ENCODE results near the gene LIFR.

DNA sequence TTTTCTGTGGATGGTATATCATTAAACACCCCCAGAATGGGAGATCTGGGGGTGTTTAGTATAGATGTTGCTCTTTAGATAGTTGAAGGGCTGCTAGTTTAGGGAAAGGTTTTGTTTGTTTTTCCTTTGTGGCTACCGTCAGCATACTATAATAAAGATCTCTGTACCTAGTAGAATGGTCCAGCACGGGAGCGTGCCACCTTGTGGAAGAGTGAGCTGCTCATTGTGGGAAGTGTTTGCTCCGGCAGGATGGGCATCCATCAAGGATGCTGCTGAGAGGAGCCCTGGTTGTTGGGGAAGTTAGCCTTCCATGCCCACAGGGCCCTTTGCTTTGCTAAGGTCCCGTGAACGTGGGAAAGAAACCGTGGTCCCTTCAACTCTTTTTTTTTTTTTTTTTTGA, 113.1 kb downstream of the LIFR start:
- TF ChIP-seq, protein P1, sequence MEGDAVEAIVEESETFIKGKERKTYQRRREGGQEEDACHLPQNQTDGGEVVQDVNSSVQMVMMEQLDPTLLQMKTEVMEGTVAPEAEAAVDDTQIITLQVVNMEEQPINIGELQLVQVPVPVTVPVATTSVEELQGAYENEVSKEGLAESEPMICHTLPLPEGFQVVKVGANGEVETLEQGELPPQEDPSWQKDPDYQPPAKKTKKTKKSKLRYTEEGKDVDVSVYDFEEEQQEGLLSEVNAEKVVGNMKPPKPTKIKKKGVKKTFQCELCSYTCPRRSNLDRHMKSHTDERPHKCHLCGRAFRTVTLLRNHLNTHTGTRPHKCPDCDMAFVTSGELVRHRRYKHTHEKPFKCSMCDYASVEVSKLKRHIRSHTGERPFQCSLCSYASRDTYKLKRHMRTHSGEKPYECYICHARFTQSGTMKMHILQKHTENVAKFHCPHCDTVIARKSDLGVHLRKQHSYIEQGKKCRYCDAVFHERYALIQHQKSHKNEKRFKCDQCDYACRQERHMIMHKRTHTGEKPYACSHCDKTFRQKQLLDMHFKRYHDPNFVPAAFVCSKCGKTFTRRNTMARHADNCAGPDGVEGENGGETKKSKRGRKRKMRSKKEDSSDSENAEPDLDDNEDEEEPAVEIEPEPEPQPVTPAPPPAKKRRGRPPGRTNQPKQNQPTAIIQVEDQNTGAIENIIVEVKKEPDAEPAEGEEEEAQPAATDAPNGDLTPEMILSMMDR (IDR thresholded peaks at IDR 0.05; ENCODE audit: extremely low read depth in 1 of 2, insufficient read depth in 1 of 2, low read depth in 1 of 2, low read length in 2 of 2), result no peak
- TF ChIP-seq EZH2 (IDR thresholded peaks at IDR 0.05; ENCODE audit: borderline replicate concordance, low read depth, low read length, severe bottlenecking) (no peak), POLR2AphosphoS5 (IDR thresholded peaks at IDR 0.05; ENCODE audit: insufficient read depth, low read depth, low read length) (no peak), MYC (IDR thresholded peaks at IDR 0.05; ENCODE audit: low read depth, low read length) (no peak), POLR2A (IDR thresholded peaks at IDR 0.05; ENCODE audit: low read depth, low read length) (no peak), GATA2 (IDR thresholded peaks at IDR 0.05; ENCODE audit: insufficient read depth, insufficient read length, low read depth, low read length) (no peak), JUN (IDR thresholded peaks at IDR 0.05; ENCODE audit: borderline replicate concordance, insufficient read depth, insufficient read length, low read depth) (no peak)
- TF ChIP-seq, protein P2, sequence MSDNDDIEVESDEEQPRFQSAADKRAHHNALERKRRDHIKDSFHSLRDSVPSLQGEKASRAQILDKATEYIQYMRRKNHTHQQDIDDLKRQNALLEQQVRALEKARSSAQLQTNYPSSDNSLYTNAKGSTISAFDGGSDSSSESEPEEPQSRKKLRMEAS (IDR thresholded peaks at IDR 0.05; ENCODE audit: insufficient read depth, insufficient read length), result no peak
